Suppressor macrophage (primary cell): ENCODE data around the gene ALOX5.
"Not testable (repeated sequence)": the region's sequence is repeated elsewhere in the genome, so short reads cannot be mapped to it uniquely, and the experiment has no call there.

ENCODE experiments used
- DNase-seq, 4 experiments: peaks; one replicate each; pipeline ENCODE4 v3.0.0-alpha.2; 2020 to 2022

Gene ALOX5

GRCh38 chr10:45374350-45375052, 485 bp downstream of the ALOX5 start:
- DNase-seq, result peak in 1 of 4 experiments; percentile 59

GRCh38 chr10:45375101-45375500, 1.1 kb downstream of the ALOX5 start:
- DNase-seq, result no peak

GRCh38 chr10:45375716-45376231, 1.8 kb downstream of the ALOX5 start:
- DNase-seq, result peak; percentile 34 to 69 (median 65)

- peak; percentile 54 to 87 (median 75) for DNase-seq
Measured at GRCh38 chr10:45376371-45376801, 2.4 kb downstream of the ALOX5 start.

- DNase-seq, result no peak
Measured at GRCh38 chr10:45377321-45377720, 3.3 kb downstream of the ALOX5 start.

- DNase-seq, result no peak
Measured at GRCh38 chr10:45377858-45378257, 3.8 kb downstream of the ALOX5 start.

- DNase-seq, result peak; percentile 90 to 97 (median 92)
Measured at GRCh38 chr10:45378914-45379726, 5.1 kb downstream of the ALOX5 start.

- DNase-seq, result peak; percentile 95 to 99 (median 96)
Measured at GRCh38 chr10:45379891-45380540, 6.0 kb downstream of the ALOX5 start.

GRCh38 chr10:45380903-45381620, 7.0 kb downstream of the ALOX5 start:
- DNase-seq, result peak; percentile 90 to 95 (median 92)

- no peak for DNase-seq
Measured at GRCh38 chr10:45382591-45382990, 8.6 kb downstream of the ALOX5 start.

- DNase-seq, result peak; percentile 51 to 72 (median 70)
Measured at GRCh38 chr10:45383682-45384330, 9.8 kb downstream of the ALOX5 start.

- DNase-seq, result no peak
Measured at GRCh38 chr10:45386657-45387056, 12.6 kb downstream of the ALOX5 start.

- peak in 3 of 4 experiments; percentile 52 to 78 (median 72) for DNase-seq
Measured at GRCh38 chr10:45387096-45387893, 13.3 kb downstream of the ALOX5 start.

GRCh38 chr10:45389671-45390070, 15.7 kb downstream of the ALOX5 start:
- not testable (repeated sequence) for DNase-seq

- DNase-seq, result not testable (repeated sequence)
Measured at GRCh38 chr10:45391636-45392035, 17.6 kb downstream of the ALOX5 start.

GRCh38 chr10:45395554-45395953, 21.5 kb downstream of the ALOX5 start:
- peak; percentile 62 to 82 (median 80) for DNase-seq

- DNase-seq, result no peak
Measured at GRCh38 chr10:45398595-45398994, 24.6 kb downstream of the ALOX5 start.

GRCh38 chr10:45399113-45399512, 25.1 kb downstream of the ALOX5 start:
- peak in 3 of 4 experiments; percentile 48 to 66 (median 54) for DNase-seq

- no peak for DNase-seq
Measured at GRCh38 chr10:45403151-45403550, 29.1 kb downstream of the ALOX5 start.

- peak; percentile 89 to 97 (median 94) for DNase-seq
Measured at GRCh38 chr10:45404087-45404769, 30.2 kb downstream of the ALOX5 start.
